NCI-H2029 (cell line): Measurements from ENCODE around the gene VASP.

Source experiments
- DNase-seq: peaks from one replicate; lab custom pipeline; 2025; lab: John Stamatoyannopoulos, UW

VASP gene

GRCh38 chr19:45515081-45515624 lies 7.9 kb downstream of the VASP start:
- no peak for DNase-seq

GRCh38 chr19:45515807-45516401 lies 8.6 kb downstream of the VASP start:
- no peak for DNase-seq

- DNase-seq = no peak
Measured at GRCh38 chr19:45517238-45517637, 10.0 kb downstream of the VASP start.

GRCh38 chr19:45517641-45518468 lies 10.6 kb downstream of the VASP start:
- DNase-seq = no peak

GRCh38 chr19:45518469-45518826 lies 11.2 kb downstream of the VASP start:
- DNase-seq = no peak

GRCh38 chr19:45522010-45522941 lies 15.0 kb downstream of the VASP start:
- no peak for DNase-seq

GRCh38 chr19:45523642-45524256 lies 16.5 kb downstream of the VASP start:
- DNase-seq = peak; percentile 84

GRCh38 chr19:45524575-45525129 lies 17.4 kb downstream of the VASP start:
- DNase-seq = no peak

GRCh38 chr19:45526143-45526542 lies 18.9 kb downstream of the VASP start:
- peak; percentile 32 for DNase-seq

GRCh38 chr19:45526971-45527370 lies 19.7 kb downstream of the VASP start:
- DNase-seq = no peak

- DNase-seq = no peak
Measured at GRCh38 chr19:45527731-45528130, 20.5 kb downstream of the VASP start.

GRCh38 chr19:45528149-45528743 lies 21.0 kb downstream of the VASP start:
- no peak for DNase-seq

GRCh38 chr19:45528744-45529419 lies 21.6 kb downstream of the VASP start:
- peak; percentile 40 for DNase-seq

- no peak for DNase-seq
Measured at GRCh38 chr19:45529420-45529785, 22.1 kb downstream of the VASP start.

- no peak for DNase-seq
Measured at GRCh38 chr19:45531349-45531748, 24.1 kb downstream of the VASP start.

GRCh38 chr19:45539459-45539858 lies 32.2 kb downstream of the VASP start:
- DNase-seq = no peak

GRCh38 chr19:45542234-45542668 lies 35.0 kb downstream of the VASP start:
- no peak for DNase-seq

GRCh38 chr19:45547211-45547770 lies 40.0 kb downstream of the VASP start:
- no peak for DNase-seq

- no peak for DNase-seq
Measured at GRCh38 chr19:45547965-45548609, 40.8 kb downstream of the VASP start.

GRCh38 chr19:45553464-45553863 lies 46.2 kb downstream of the VASP start:
- DNase-seq = no peak
